ENCODE data around the gene TCEAL5.

Gene TCEAL5, protein sequence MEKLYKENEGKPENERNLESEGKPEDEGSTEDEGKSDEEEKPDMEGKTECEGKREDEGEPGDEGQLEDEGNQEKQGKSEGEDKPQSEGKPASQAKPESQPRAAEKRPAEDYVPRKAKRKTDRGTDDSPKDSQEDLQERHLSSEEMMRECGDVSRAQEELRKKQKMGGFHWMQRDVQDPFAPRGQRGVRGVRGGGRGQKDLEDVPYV

GRCh38 chrX:103276581-103277002 is at the start of gene TCEAL5:
Gene TCEAL5 (minus strand): TSS chrX:103276750. CDS start chrX:103274563, 2,187 bp downstream.
- TF ChIP-seq ISL1 (CRISPR knock-in tag; IDR thresholded peaks at IDR 0.05): no peak
- TF ChIP-seq GLIS3 (CRISPR knock-in tag; IDR thresholded peaks at IDR 0.05): no peak
- TF ChIP-seq ZFP3 (CRISPR knock-in tag; IDR thresholded peaks at IDR 0.05): no peak
- TF ChIP-seq ZNF8 (CRISPR knock-in tag; IDR thresholded peaks at IDR 0.05): no peak
- no peak for TF ChIP-seq ARNTL (CRISPR knock-in tag; IDR thresholded peaks at IDR 0.05; ENCODE audit: borderline replicate concordance, low read depth)
- TF ChIP-seq OSR1 (CRISPR knock-in tag; IDR thresholded peaks at IDR 0.05): no peak
- no peak for TF ChIP-seq TOX (CRISPR knock-in tag; IDR thresholded peaks at IDR 0.05; ENCODE audit: borderline replicate concordance)
- no peak for TF ChIP-seq TCF4 (CRISPR knock-in tag; IDR thresholded peaks at IDR 0.05; ENCODE audit: borderline replicate concordance)
- no peak for TF ChIP-seq ZNF565 (CRISPR knock-in tag; conservative IDR thresholded peaks at IDR 0.05; ENCODE audit: low read depth)
- TF ChIP-seq PPARA (CRISPR knock-in tag; IDR thresholded peaks at IDR 0.05; ENCODE audit: borderline replicate concordance): no peak
- TF ChIP-seq, protein P1, sequence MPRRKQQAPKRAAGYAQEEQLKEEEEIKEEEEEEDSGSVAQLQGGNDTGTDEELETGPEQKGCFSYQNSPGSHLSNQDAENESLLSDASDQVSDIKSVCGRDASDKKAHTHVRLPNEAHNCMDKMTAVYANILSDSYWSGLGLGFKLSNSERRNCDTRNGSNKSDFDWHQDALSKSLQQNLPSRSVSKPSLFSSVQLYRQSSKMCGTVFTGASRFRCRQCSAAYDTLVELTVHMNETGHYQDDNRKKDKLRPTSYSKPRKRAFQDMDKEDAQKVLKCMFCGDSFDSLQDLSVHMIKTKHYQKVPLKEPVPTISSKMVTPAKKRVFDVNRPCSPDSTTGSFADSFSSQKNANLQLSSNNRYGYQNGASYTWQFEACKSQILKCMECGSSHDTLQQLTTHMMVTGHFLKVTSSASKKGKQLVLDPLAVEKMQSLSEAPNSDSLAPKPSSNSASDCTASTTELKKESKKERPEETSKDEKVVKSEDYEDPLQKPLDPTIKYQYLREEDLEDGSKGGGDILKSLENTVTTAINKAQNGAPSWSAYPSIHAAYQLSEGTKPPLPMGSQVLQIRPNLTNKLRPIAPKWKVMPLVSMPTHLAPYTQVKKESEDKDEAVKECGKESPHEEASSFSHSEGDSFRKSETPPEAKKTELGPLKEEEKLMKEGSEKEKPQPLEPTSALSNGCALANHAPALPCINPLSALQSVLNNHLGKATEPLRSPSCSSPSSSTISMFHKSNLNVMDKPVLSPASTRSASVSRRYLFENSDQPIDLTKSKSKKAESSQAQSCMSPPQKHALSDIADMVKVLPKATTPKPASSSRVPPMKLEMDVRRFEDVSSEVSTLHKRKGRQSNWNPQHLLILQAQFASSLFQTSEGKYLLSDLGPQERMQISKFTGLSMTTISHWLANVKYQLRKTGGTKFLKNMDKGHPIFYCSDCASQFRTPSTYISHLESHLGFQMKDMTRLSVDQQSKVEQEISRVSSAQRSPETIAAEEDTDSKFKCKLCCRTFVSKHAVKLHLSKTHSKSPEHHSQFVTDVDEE (CRISPR knock-in tag; IDR thresholded peaks at IDR 0.05): no peak
- no peak for TF ChIP-seq ZFP30 (CRISPR knock-in tag; IDR thresholded peaks at IDR 0.05)
- TF ChIP-seq CSDC2 (CRISPR knock-in tag; IDR thresholded peaks at IDR 0.05): no peak
- TF ChIP-seq, protein P2, sequence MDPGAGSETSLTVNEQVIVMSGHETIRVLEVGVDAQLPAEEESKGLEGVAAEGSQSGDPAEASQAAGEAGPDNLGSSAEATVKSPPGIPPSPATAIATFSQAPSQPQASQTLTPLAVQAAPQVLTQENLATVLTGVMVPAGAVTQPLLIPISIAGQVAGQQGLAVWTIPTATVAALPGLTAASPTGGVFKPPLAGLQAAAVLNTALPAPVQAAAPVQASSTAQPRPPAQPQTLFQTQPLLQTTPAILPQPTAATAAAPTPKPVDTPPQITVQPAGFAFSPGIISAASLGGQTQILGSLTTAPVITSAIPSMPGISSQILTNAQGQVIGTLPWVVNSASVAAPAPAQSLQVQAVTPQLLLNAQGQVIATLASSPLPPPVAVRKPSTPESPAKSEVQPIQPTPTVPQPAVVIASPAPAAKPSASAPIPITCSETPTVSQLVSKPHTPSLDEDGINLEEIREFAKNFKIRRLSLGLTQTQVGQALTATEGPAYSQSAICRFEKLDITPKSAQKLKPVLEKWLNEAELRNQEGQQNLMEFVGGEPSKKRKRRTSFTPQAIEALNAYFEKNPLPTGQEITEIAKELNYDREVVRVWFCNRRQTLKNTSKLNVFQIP (CRISPR knock-in tag; IDR thresholded peaks at IDR 0.05; ENCODE audit: borderline replicate concordance, low read depth): no peak

DNA sequence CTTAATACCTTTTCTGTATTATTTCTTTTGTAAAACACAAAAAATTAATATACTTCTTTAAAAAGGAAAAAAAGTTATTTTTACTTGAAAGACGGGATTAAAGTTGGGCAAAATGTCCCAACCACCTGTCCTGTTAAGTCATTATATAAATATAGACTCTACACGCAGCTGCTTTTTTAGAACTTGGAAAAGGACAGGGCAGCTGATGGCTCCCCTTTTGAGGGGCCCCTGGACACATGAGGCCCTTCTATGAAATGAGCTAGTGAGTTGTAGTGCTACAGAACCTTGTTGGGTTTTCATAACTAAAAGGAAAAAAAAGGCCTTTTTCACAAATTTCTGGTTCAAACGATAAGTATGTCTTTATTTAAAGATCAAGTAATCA is 34.8 kb upstream of the TCEAL5 start:
- TF ChIP-seq CREB5 (CRISPR knock-in tag; IDR thresholded peaks at IDR 0.05; ENCODE audit: low read depth) (no peak), ZNF565 (CRISPR knock-in tag; conservative IDR thresholded peaks at IDR 0.05; ENCODE audit: low read depth) (no peak), OSR1 (CRISPR knock-in tag; IDR thresholded peaks at IDR 0.05) (no peak), ESRRG (CRISPR knock-in tag; IDR thresholded peaks at IDR 0.05) (no peak), ZNF8 (CRISPR knock-in tag; IDR thresholded peaks at IDR 0.05) (no peak), ZFP3 (CRISPR knock-in tag; IDR thresholded peaks at IDR 0.05) (no peak), BACH2 (CRISPR knock-in tag; IDR thresholded peaks at IDR 0.05; ENCODE audit: borderline replicate concordance) (no peak), ISL1 (CRISPR knock-in tag; IDR thresholded peaks at IDR 0.05) (no peak), SNAI2 (CRISPR knock-in tag; IDR thresholded peaks at IDR 0.05) (no peak), TCF4 (CRISPR knock-in tag; IDR thresholded peaks at IDR 0.05; ENCODE audit: borderline replicate concordance) (no peak), ARNTL (CRISPR knock-in tag; IDR thresholded peaks at IDR 0.05; ENCODE audit: borderline replicate concordance, low read depth) (no peak)
- no peak for ATAC-seq

More at GRCh38 chrX:103276581-103277002, at the start of gene TCEAL5:
- peak; percentile 55 for ATAC-seq

DNA sequence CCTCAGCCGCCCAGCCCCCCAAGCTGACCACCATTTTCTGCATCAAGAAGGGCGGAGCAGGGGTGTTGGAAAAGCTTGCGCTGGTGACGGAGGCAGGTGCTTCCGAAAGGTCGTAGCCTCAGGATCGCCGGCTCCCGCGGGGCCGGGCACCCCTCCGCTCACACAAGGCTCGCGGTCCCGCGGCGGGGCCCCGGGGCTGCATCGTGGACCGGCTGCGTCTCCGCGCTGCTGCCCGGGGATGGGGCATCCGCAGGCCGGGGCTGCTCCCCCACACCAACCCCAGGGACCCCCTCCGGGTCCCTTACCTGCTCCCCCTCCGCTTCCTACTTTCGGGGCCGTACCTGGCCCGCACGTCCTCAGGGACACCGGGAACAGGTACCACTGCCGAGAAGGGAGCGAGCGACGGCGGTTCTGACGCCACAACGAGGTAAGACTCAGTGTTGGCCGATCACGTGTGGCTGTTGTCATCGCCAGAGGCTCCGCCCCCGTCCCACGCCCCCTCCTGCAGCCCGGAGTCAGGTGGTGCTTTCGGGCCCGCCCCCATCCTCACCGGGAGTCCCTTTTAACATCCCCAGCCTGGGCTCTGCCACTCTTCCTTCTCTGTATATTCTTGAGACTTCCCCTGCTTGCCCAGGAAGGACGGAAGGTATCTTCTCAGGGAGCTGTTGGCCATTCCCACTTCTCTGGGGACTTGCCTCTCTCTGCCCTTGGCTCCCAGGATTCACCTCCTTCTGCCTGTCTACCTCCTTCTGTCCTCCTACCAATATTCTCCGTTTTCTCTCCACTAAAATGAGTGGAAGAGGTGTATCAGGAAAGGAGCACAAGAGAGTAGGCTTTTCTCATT is 34.2 kb upstream of the TCEAL5 start, which contains the start of gene BEX2:
Gene BEX2 (minus strand): TSS at position 436 of the 844 bp plus-strand sequence. CDS start 1,014 bp downstream, outside the sequence.
- peak; percentile 98 for ATAC-seq
- TF ChIP-seq TCF4 (CRISPR knock-in tag; IDR thresholded peaks at IDR 0.05; ENCODE audit: borderline replicate concordance) (no peak), TOX (CRISPR knock-in tag; IDR thresholded peaks at IDR 0.05; ENCODE audit: borderline replicate concordance) (no peak), ZC3H10 (CRISPR knock-in tag; IDR thresholded peaks at IDR 0.05) (no peak), GLIS3 (CRISPR knock-in tag; IDR thresholded peaks at IDR 0.05) (no peak), CSRNP3 (CRISPR knock-in tag; IDR thresholded peaks at IDR 0.05) (no peak), ZFP3 (CRISPR knock-in tag; IDR thresholded peaks at IDR 0.05) (no peak), PATZ1 (CRISPR knock-in tag; IDR thresholded peaks at IDR 0.05; ENCODE audit: borderline replicate concordance) (no peak)
- TF ChIP-seq, protein P1 (CRISPR knock-in tag; IDR thresholded peaks at IDR 0.05): no peak
- TF ChIP-seq, protein P2 (CRISPR knock-in tag; IDR thresholded peaks at IDR 0.05; ENCODE audit: borderline replicate concordance, low read depth): no peak
